HepG2 (cell line): ENCODE results near the gene NCKAP1. TPM values are rescaled to one million over a fixed set of nuclear protein-coding genes. Genes with fewer than 3 reads are reported as not detected.

Experiments
- PAWR ChIP-seq: sonication (generic); formaldehyde crosslinking; IDR thresholded peaks from 2 replicates; pipeline ENCODE4 v1.4.0; 2020; ENCODE audit warnings: missing genetic modification reagents, mild to moderate bottlenecking, borderline replicate concordance
- RELA ChIP-seq: sonication (generic); formaldehyde crosslinking; IDR thresholded peaks from 2 replicates; pipeline ENCODE4 v1.4.0; 2020; ENCODE audit warnings: missing genetic modification reagents
- ZFX ChIP-seq: sonication (generic); formaldehyde crosslinking; IDR thresholded peaks from 2 replicates; pipeline ENCODE4 v1.4.0; 2020; ENCODE audit warnings: mild to moderate bottlenecking, low read depth, missing genetic modification reagents, moderate library complexity
- ZIK1 ChIP-seq: sonication (generic); formaldehyde crosslinking; IDR thresholded peaks from 2 replicates; pipeline ENCODE4 v1.5.0; 2020; ENCODE audit warnings: mild to moderate bottlenecking, low read depth, missing genetic modification reagents, borderline replicate concordance
- polyA plus RNA-seq, 8 experiments: library from polyadenylated mRNA; depleted of rRNA in 3 of 8; stranded (reverse) in 7 of 8; unstranded in 1 of 8; fragments of >200 nt; fragmentation: Illumina TruSeq in 4 of 8; extraction: Trizol in 4 of 8; gene quantifications; 2 replicates each; pipeline versions ENCODE4 v1.2.1 to v1.2.3, GENCODE V29; 2011 to 2016; ENCODE audit warnings: low read depth in 4 of 8, missing spikeins in 1 of 8, mixed read lengths in 1 of 8; ENCODE audit not compliant: insufficient read depth in 1 of 8
- total RNA-seq, 5 experiments: library from RNA; depleted of rRNA; stranded (reverse); fragments of >200 nt; fragmentation: Illumina TruSeq; extraction: Trizol; gene quantifications; 2 replicates each; pipeline ENCODE4 v1.2.3, GENCODE V29; 2016; ENCODE audit warnings: low read depth in 1 of 5
- TF ChIP-seq, protein P1 (sequence below): sonication (generic); formaldehyde crosslinking; IDR thresholded peaks from 2 replicates; pipeline ENCODE4 v1.4.0; 2020; ENCODE audit warnings: mild to moderate bottlenecking, missing genetic modification reagents
- TF ChIP-seq, protein P2 (sequence below), 2 experiments: fragments of 450-650 bp in 1 of 2; sonication (generic) in 1 of 2; formaldehyde crosslinking in 1 of 2; IDR thresholded peaks; 2 replicates each; pipeline versions ENCODE4 v1.6.1 to v1.8.0; 2016 to 2022; ENCODE audit warnings: antibody characterized with exemption in 1 of 2, mild to moderate bottlenecking in 1 of 2, missing genetic modification reagents in 1 of 2
- TF ChIP-seq, protein P3 (sequence below): sonication (generic); formaldehyde crosslinking; IDR thresholded peaks from 2 replicates; pipeline ENCODE4 v1.5.1; 2020; ENCODE audit warnings: mild to moderate bottlenecking, missing genetic modification reagents

NCKAP1 gene
- total and polyA plus RNA-seq, 2 of the 13 experiments (the other 11 are each of a cell fraction or from before 2014, with no cell fraction given) = 72.1 to 96.3 TPM

DNA sequence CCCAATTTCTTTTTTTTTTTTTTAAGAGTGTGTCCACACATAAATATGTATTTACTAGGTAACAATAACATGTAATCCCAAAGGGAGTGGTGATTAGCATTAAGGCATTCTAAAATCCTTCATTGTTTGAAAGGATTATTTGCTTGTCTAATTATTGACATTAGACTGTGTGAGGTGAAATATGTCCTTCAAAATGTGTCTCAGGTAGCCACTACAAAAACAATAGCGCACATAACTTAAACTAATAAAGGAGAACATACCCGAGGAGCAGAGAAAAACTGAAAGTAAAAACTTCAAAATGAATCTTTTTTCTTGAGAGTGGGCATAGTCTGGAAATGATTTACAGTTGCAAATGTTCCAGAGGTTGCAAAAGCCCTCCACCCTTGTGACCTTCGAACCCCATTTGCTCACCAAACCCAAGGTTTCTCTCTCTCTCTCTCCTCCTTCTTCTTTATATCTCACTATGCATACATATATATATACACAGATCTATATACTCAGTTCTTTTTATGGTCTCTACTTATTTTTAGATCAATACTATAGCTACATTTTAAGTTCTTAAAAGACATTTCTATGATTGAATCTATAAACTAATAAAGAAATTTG, 147.4 kb downstream of the NCKAP1 start (continued):
- TF ChIP-seq ZIK1 (CRISPR knock-in tag) = no peak
- TF ChIP-seq, protein P1, sequence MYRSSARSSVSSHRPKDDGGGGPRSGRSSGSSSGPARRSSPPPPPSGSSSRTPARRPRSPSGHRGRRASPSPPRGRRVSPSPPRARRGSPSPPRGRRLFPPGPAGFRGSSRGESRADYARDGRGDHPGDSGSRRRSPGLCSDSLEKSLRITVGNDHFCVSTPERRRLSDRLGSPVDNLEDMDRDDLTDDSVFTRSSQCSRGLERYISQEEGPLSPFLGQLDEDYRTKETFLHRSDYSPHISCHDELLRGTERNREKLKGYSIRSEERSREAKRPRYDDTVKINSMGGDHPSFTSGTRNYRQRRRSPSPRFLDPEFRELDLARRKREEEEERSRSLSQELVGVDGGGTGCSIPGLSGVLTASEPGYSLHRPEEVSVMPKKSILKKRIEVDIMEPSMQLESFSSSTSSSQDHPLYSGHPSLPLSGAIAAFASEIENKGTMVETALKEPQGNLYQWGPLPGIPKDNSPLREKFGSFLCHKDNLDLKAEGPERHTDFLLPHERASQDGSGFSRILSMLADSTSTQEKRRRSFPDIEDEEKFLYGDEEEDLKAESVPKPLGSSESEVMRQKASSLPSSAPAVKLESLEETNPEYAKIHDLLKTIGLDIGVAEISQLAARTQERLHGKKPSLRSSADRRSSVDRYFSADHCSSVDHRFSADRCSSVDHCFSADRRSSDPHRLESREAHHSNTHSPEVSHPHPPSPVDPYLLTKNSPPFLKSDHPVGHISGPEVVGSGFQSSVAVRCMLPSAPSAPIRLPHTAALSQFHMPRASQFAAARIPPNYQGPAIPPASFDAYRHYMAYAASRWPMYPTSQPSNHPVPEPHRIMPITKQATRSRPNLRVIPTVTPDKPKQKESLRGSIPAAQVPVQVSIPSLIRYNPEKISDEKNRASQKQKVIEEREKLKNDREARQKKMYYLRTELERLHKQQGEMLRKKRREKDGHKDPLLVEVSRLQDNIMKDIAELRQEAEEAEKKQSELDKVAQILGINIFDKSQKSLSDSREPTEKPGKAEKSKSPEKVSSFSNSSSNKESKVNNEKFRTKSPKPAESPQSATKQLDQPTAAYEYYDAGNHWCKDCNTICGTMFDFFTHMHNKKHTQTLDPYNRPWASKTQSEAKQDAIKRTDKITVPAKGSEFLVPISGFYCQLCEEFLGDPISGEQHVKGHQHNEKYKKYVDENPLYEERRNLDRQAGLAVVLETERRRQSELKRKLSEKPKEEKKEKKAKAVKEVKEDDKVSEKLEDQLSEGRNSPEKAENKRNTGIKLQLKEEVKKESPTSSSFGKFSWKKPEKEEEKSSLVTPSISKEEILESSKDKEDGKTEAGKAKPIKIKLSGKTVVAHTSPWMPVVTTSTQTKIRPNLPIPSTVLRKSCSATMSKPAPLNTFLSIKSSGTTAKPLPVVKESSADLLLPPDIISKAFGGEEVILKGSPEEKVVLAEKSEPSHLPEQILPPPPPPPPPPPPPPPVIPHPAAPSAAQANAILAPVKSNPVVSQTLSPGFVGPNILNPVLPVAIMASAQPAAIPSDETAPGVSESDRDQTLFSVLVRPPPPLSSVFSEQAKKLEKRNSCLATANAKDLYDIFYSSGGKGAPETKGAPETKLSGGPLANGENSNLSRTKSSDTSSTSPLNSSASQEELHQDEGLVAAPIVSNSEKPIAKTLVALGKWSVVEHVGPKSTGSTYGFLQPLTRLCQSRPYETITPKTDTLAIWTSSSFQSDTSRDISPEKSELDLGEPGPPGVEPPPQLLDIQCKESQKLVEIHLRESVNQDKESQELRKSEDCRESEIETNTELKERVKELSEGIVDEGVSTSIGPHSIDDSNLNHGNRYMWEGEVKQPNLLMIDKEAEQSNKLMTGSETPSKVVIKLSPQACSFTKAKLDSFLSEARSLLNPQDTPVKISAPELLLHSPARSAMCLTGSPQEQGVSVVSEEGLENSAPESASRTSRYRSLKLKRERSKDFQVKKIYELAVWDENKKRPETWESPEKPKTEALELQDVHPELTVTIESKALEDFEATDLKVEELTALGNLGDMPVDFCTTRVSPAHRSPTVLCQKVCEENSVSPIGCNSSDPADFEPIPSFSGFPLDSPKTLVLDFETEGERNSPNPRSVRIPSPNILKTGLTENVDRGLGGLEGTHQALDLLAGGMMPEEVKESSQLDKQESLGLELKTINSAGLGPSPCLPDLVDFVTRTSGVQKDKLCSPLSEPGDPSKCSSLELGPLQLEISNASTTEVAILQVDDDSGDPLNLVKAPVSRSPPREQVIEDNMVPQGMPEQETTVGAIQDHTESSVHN = no peak
- no peak for TF ChIP-seq RELA (CRISPR knock-in tag)
- no peak for TF ChIP-seq ZFX
- TF ChIP-seq, protein P2, sequence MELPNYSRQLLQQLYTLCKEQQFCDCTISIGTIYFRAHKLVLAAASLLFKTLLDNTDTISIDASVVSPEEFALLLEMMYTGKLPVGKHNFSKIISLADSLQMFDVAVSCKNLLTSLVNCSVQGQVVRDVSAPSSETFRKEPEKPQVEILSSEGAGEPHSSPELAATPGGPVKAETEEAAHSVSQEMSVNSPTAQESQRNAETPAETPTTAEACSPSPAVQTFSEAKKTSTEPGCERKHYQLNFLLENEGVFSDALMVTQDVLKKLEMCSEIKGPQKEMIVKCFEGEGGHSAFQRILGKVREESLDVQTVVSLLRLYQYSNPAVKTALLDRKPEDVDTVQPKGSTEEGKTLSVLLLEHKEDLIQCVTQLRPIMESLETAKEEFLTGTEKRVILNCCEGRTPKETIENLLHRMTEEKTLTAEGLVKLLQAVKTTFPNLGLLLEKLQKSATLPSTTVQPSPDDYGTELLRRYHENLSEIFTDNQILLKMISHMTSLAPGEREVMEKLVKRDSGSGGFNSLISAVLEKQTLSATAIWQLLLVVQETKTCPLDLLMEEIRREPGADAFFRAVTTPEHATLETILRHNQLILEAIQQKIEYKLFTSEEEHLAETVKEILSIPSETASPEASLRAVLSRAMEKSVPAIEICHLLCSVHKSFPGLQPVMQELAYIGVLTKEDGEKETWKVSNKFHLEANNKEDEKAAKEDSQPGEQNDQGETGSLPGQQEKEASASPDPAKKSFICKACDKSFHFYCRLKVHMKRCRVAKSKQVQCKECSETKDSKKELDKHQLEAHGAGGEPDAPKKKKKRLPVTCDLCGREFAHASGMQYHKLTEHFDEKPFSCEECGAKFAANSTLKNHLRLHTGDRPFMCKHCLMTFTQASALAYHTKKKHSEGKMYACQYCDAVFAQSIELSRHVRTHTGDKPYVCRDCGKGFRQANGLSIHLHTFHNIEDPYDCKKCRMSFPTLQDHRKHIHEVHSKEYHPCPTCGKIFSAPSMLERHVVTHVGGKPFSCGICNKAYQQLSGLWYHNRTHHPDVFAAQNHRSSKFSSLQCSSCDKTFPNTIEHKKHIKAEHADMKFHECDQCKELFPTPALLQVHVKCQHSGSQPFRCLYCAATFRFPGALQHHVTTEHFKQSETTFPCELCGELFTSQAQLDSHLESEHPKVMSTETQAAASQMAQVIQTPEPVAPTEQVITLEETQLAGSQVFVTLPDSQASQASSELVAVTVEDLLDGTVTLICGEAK (IDR thresholded peaks at IDR 0.05) = no peak
- TF ChIP-seq, protein P2 (CRISPR knock-in tag; IDR thresholded peaks at IDR 0.05) = no peak
- TF ChIP-seq, protein P3, sequence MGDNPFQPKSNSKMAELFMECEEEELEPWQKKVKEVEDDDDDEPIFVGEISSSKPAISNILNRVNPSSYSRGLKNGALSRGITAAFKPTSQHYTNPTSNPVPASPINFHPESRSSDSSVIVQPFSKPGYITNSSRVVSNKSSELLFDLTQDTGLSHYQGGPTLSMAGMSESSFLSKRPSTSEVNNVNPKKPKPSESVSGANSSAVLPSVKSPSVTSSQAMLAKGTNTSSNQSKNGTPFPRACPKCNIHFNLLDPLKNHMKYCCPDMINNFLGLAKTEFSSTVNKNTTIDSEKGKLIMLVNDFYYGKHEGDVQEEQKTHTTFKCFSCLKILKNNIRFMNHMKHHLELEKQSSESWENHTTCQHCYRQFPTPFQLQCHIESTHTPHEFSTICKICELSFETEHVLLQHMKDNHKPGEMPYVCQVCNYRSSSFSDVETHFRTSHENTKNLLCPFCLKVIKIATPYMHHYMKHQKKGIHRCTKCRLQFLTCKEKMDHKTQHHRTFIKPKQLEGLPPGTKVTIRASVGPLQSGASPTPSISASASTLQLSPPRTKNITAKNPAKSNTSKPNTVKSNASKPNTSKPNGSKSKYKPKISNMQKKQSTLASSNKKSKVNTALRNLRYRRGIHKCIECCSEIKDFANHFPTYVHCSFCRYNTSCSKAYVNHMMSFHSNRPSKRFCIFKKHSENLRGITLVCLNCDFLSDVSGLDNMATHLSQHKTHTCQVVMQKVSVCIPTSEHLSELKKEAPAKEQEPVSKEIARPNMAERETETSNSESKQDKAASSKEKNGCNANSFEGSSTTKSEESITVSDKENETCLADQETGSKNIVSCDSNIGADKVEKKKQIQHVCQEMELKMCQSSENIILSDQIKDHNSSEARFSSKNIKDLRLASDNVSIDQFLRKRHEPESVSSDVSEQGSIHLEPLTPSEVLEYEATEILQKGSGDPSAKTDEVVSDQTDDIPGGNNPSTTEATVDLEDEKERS (CRISPR knock-in tag) = no peak
- TF ChIP-seq PAWR (CRISPR knock-in tag) = no peak
